ENCODE data around the gene UTP18. TPM values are rescaled to one million over a fixed set of nuclear protein-coding genes. Genes with fewer than 3 reads are reported as not detected.

Gene UTP18
- total RNA-seq, 1 donor from 2014 or later: 80.6 TPM

GRCh38 chr17:51229889-51230288 is 30.5 kb upstream of the UTP18 start:
- TF ChIP-seq, protein P1, sequence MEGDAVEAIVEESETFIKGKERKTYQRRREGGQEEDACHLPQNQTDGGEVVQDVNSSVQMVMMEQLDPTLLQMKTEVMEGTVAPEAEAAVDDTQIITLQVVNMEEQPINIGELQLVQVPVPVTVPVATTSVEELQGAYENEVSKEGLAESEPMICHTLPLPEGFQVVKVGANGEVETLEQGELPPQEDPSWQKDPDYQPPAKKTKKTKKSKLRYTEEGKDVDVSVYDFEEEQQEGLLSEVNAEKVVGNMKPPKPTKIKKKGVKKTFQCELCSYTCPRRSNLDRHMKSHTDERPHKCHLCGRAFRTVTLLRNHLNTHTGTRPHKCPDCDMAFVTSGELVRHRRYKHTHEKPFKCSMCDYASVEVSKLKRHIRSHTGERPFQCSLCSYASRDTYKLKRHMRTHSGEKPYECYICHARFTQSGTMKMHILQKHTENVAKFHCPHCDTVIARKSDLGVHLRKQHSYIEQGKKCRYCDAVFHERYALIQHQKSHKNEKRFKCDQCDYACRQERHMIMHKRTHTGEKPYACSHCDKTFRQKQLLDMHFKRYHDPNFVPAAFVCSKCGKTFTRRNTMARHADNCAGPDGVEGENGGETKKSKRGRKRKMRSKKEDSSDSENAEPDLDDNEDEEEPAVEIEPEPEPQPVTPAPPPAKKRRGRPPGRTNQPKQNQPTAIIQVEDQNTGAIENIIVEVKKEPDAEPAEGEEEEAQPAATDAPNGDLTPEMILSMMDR (conservative IDR thresholded peaks at IDR 0.05; ENCODE audit: low read depth, low read length): no peak
- DNase-seq (ENCODE audit: low read depth): no peak
- H3K4me3 ChIP-seq (ENCODE audit: low read depth, low read length): no peak overlapping the region

DNA sequence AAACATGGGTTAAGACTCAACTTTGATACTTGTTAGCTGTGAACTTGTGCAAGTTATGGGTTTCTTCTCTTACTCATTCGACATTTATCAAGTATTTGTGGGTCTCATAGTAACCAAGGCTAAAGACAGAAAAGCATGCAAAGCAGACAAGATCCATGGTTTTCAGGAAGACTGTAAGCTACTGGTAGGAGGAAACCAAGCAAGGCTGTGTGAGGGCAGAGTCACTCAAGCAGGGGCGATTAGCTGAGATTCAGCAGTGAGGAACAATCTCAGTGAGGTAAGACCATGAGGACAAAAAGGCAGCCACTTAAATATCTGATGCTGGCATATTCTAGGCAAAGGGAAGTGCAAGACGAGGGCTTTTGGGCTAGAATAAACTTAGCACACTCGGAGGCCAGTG is 30.0 kb upstream of the UTP18 start:
- no peak for DNase-seq (ENCODE audit: low read depth)

DNA sequence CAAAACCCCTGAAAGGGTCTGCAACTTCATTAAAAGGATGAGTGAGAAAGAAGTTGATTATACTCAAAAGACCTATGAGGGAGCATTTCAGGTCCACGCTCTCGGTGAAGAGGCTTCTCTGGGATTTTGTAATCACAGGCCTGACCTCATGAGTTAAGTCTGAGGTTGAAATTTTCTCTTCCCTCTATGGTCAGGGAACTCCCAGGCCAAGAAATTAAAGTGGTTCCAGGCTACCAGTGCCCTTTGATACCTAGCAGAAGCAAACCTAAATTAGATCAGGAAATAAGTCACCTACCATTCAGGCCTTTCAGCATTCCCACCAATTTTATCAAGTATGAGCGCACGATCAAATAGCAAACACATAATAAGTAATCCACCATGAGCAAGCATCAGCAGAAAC is 28.3 kb upstream of the UTP18 start:
- H3K4me3 ChIP-seq (ENCODE audit: low read depth, low read length): no peak overlapping the region
- TF ChIP-seq, protein P1 (conservative IDR thresholded peaks at IDR 0.05; ENCODE audit: low read depth, low read length): no peak
- no peak for DNase-seq (ENCODE audit: low read depth)

More for the DNA sequence above, 30.0 kb upstream of the UTP18 start:
- TF ChIP-seq, protein P1 (conservative IDR thresholded peaks at IDR 0.05; ENCODE audit: low read depth, low read length): no peak
- no peak overlapping the region for H3K4me3 ChIP-seq (ENCODE audit: low read depth, low read length)

GRCh38 chr17:51234162-51234561 is 26.2 kb upstream of the UTP18 start:
- TF ChIP-seq, protein P1 (conservative IDR thresholded peaks at IDR 0.05; ENCODE audit: low read depth, low read length): no peak
- no peak overlapping the region for H3K4me3 ChIP-seq (ENCODE audit: low read depth, low read length)
- no peak for DNase-seq (ENCODE audit: low read depth)

DNA sequence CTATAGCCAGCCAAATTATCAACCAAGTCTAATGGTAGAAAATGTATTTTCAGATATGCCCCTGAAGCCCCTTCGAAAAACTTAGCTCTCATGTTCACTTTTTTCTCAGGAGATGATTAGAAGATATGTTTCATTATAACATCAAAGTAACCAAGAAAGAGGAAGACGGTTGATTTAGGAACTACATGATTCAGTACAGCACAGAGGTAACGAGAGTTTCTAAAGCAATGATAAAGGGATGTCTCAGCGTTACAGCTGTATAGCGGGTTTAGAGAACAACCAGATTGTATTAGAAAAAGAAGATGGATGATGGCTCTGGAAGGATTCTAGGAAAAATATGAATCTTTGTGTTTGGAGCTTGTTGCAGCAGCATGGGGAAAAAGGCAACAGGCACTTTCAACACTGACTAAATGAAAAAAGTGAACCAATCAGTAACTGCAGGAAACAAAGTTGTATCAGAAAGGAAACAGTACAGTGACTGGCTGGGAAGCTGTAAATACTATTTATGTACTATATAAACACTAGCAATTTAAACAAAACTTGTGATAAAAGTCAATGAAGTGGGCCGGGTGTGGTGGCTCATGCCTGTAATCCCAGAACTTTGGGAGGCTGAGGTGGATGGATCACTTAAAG is 22.0 kb upstream of the UTP18 start:
- TF ChIP-seq, protein P1 (conservative IDR thresholded peaks at IDR 0.05; ENCODE audit: low read depth, low read length): no peak
- H3K4me3 ChIP-seq (ENCODE audit: low read depth, low read length): no peak overlapping the region
- DNase-seq (ENCODE audit: low read depth): no peak

GRCh38 chr17:51240275-51240674 is 20.1 kb upstream of the UTP18 start:
- TF ChIP-seq, protein P1 (conservative IDR thresholded peaks at IDR 0.05; ENCODE audit: low read depth, low read length): no peak
- DNase-seq (ENCODE audit: low read depth): no peak
- H3K4me3 ChIP-seq (ENCODE audit: low read depth, low read length): no peak overlapping the region

DNA sequence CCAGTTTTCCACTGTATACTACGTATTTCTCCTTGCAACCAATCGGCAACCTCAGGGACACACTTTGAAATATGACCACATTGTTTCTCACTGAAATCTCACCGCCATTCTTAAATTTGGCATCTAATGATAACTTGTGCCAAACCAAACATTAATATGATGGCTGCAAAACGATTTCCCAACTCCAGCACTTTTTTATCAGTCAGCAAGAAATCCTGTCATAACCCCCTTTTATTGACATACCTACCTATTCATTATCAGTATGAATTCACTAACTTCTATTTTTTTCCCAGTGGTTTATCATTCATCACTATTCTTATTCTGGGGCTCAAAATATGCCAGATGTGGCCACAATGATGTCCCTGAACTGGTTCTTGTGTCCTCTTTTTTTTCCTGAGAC is 16.3 kb upstream of the UTP18 start:
- TF ChIP-seq, protein P1 (conservative IDR thresholded peaks at IDR 0.05; ENCODE audit: low read depth, low read length): no peak
- DNase-seq (ENCODE audit: low read depth): no peak
- no peak overlapping the region for H3K4me3 ChIP-seq (ENCODE audit: low read depth, low read length)

Data from epithelial cell of proximal tubule (primary cell).